Measurements from ENCODE around the gene ZFP91. TPM values are rescaled to one million over a fixed set of nuclear protein-coding genes. Genes with fewer than 3 reads are reported as not detected.

Gene ZFP91
- polyA plus RNA-seq, 1 donor from 2014 or later = 32.7 TPM

- no peaks in the 10 kb centered on the region for H4K20me1 ChIP-seq (ENCODE audit: insufficient read depth)
- H3K27me3 ChIP-seq (ENCODE audit: insufficient read depth, low read depth, low read length) = no peaks in the 10 kb centered on the region
- H3K4me3 ChIP-seq (ENCODE audit: low read length) = no peak overlapping the region
- H3K9ac ChIP-seq (ENCODE audit: low read length) = no peak overlapping the region
- no peak overlapping the region for H3K27ac ChIP-seq (ENCODE audit: low read length)
- no peaks in the 10 kb centered on the region for H3K79me2 ChIP-seq (replicated peaks; ENCODE audit: insufficient read depth, low read length)
- H2AFZ ChIP-seq (ENCODE audit: low read depth, low read length) = no peak overlapping the region
- TF ChIP-seq TAF1 (IDR thresholded peaks at IDR 0.05; ENCODE audit: low read depth) = no peak
- TF ChIP-seq POLR2AphosphoS5 (IDR thresholded peaks at IDR 0.05) = no peak
- no peak for TF ChIP-seq RAD21 (conservative IDR thresholded peaks at IDR 0.05)
- no peak for TF ChIP-seq SMC3 (conservative IDR thresholded peaks at IDR 0.05; ENCODE audit: poor library complexity)
- no peak for TF ChIP-seq MXI1 (conservative IDR thresholded peaks at IDR 0.05; ENCODE audit: poor library complexity, severe bottlenecking)
- no peak for TF ChIP-seq EP300 (conservative IDR thresholded peaks at IDR 0.05; ENCODE audit: poor library complexity, severe bottlenecking)
- TF ChIP-seq REST (IDR thresholded peaks at IDR 0.05; ENCODE audit: borderline replicate concordance) = no peak
- TF ChIP-seq CTCF (IDR thresholded peaks at IDR 0.05; ENCODE audit: poor library complexity, severe bottlenecking) = no peak
- TF ChIP-seq EZH2 (IDR thresholded peaks at IDR 0.05; ENCODE audit: borderline replicate concordance, insufficient read depth, low read length, poor library complexity, severe bottlenecking) = no peak
- no peaks in the 10 kb centered on the region for H3K9me3 ChIP-seq (ENCODE audit: low read length)
- no peaks in the 10 kb centered on the region for H3K9me2 ChIP-seq (ENCODE audit: insufficient read depth, low read length)
- no peaks in the 10 kb centered on the region for H3F3A ChIP-seq (ENCODE audit: insufficient read depth, low read length, poor library complexity, severe bottlenecking)
- H3K36me3 ChIP-seq (ENCODE audit: insufficient read depth, low read length) = no peaks in the 10 kb centered on the region
- no peak overlapping the region for H3K4me2 ChIP-seq (ENCODE audit: low read length)
These were observed 77.5 kb downstream of the ZFP91 start for GRCh38 chr11:58656348-58656747.

GRCh38 chr11:58658623-58659022 lies 79.8 kb downstream of the ZFP91 start:
- no peaks in the 10 kb centered on the region for H3K27me3 ChIP-seq (ENCODE audit: insufficient read depth, low read depth, low read length)
- no peak overlapping the region for H3K4me2 ChIP-seq (ENCODE audit: low read length)
- TF ChIP-seq CTCF (IDR thresholded peaks at IDR 0.05; ENCODE audit: poor library complexity, severe bottlenecking) = no peak
- TF ChIP-seq MXI1 (conservative IDR thresholded peaks at IDR 0.05; ENCODE audit: poor library complexity, severe bottlenecking) = no peak
- no peak for TF ChIP-seq POLR2AphosphoS5 (IDR thresholded peaks at IDR 0.05)
- TF ChIP-seq RAD21 (conservative IDR thresholded peaks at IDR 0.05) = no peak
- TF ChIP-seq REST (IDR thresholded peaks at IDR 0.05; ENCODE audit: borderline replicate concordance) = no peak
- no peak for TF ChIP-seq TAF1 (IDR thresholded peaks at IDR 0.05; ENCODE audit: low read depth)
- TF ChIP-seq SMC3 (conservative IDR thresholded peaks at IDR 0.05; ENCODE audit: poor library complexity) = no peak
- no peak for TF ChIP-seq EP300 (conservative IDR thresholded peaks at IDR 0.05; ENCODE audit: poor library complexity, severe bottlenecking)
- no peak for TF ChIP-seq EZH2 (IDR thresholded peaks at IDR 0.05; ENCODE audit: borderline replicate concordance, insufficient read depth, low read length, poor library complexity, severe bottlenecking)
- no peak overlapping the region for H3K9ac ChIP-seq (ENCODE audit: low read length)
- H4K20me1 ChIP-seq (ENCODE audit: insufficient read depth) = no peaks in the 10 kb centered on the region
- no peak overlapping the region for H3K4me3 ChIP-seq (ENCODE audit: low read length)
- no peaks in the 10 kb centered on the region for H3K79me2 ChIP-seq (replicated peaks; ENCODE audit: insufficient read depth, low read length)
- no peak overlapping the region for H2AFZ ChIP-seq (ENCODE audit: low read depth, low read length)
- no peaks in the 10 kb centered on the region for H3K9me3 ChIP-seq (ENCODE audit: low read length)
- H3F3A ChIP-seq (ENCODE audit: insufficient read depth, low read length, poor library complexity, severe bottlenecking) = no peaks in the 10 kb centered on the region
- no peaks in the 10 kb centered on the region for H3K36me3 ChIP-seq (ENCODE audit: insufficient read depth, low read length)
- H3K27ac ChIP-seq (ENCODE audit: low read length) = no peak overlapping the region
- H3K9me2 ChIP-seq (ENCODE audit: insufficient read depth, low read length) = no peaks in the 10 kb centered on the region

Measured in neural cell (in vitro differentiated cells).